Endothelial cell (in vitro differentiated cells): ENCODE results near the gene TMEM175. TPM values are rescaled to one million over a fixed set of nuclear protein-coding genes. Genes with fewer than 3 reads are reported as not detected.

Source experiments
- DNase-seq: peaks from one replicate; pipeline ENCODE4 v3.0.0; 2021; ENCODE audit warnings: low spot score
- H3K27ac Mint-ChIP-seq: one replicate; pipeline ENCODE4 v1.8.0; 2021; ENCODE audit warnings: mixed read lengths, inconsistent platforms; ENCODE audit not compliant: unreplicated experiment
- H3K27me3 Mint-ChIP-seq: one replicate; pipeline ENCODE4 v1.8.0; 2021; ENCODE audit warnings: mild to moderate bottlenecking, moderate library complexity, mixed read lengths, inconsistent platforms; ENCODE audit not compliant: unreplicated experiment
- H3K36me3 Mint-ChIP-seq: one replicate; pipeline ENCODE4 v1.8.0; 2021; ENCODE audit warnings: mild to moderate bottlenecking, low read depth, mixed read lengths, inconsistent platforms; ENCODE audit not compliant: unreplicated experiment
- H3K4me1 Mint-ChIP-seq: one replicate; pipeline ENCODE4 v1.8.0; 2021; ENCODE audit warnings: mild to moderate bottlenecking, mixed read lengths, inconsistent platforms; ENCODE audit not compliant: unreplicated experiment
- H3K4me3 Mint-ChIP-seq: one replicate; pipeline ENCODE4 v1.8.0; 2021; ENCODE audit warnings: mild to moderate bottlenecking, mixed read lengths, inconsistent platforms; ENCODE audit not compliant: unreplicated experiment
- H3K9me3 Mint-ChIP-seq: one replicate; pipeline ENCODE4 v1.8.0; 2021; ENCODE audit warnings: mixed read lengths, inconsistent platforms; ENCODE audit not compliant: unreplicated experiment
- total RNA-seq: library from RNA; stranded (reverse); fragmentation: NEBNext Ultra II Directional; extraction: Animal tissue kit (Norgen Biotek cat#: 25700); gene quantifications from one replicate; pipeline ENCODE4 v1.2.1, GENCODE V29; 2021; ENCODE audit not compliant: unreplicated experiment
- TF ChIP-seq, protein P1 (sequence below): fragments of 200-600 bp; sonication (generic); IDR thresholded peaks from one replicate; pipeline ENCODE4 v1.5.0; 2021; ENCODE audit warnings: antibody characterized with exemption; ENCODE audit not compliant: unreplicated experiment

TMEM175 gene
- total RNA-seq, 1 donor from 2014 or later = 31.4 TPM

DNA sequence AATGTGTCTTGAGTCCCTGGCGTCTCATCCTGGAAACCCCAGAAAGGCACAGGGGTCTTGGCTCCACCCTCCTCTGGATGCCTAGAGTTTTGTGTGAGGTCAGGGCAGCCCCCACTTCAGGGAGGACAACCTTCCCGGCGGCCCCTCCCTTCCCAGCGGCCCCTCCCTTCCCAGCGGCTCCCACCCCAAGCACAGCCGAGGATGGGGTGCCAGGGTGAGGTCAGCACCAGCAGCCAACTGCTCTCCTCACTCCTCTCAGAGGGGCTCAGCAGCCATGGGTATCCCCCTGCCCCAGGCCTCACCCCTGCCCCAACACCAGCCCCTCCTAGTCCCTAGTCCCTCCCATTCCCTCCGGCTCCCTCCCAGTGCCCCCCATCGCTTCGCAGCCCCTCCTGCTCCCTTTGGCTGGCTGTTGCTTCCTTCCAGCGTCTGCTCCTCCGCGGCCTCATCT, 23.7 kb downstream of the TMEM175 start:
- no peaks in the 10 kb centered on the region for H3K4me1 Mint-ChIP-seq
- H3K4me3 Mint-ChIP-seq = no peak overlapping the region
- H3K36me3 Mint-ChIP-seq = peaks cover 26% of the 10 kb centered on the region
- peaks cover 15% of the 10 kb centered on the region for H3K27me3 Mint-ChIP-seq
- no peak overlapping the region for H3K27ac Mint-ChIP-seq
- no peaks in the 10 kb centered on the region for H3K9me3 Mint-ChIP-seq
- DNase-seq = no peak
- TF ChIP-seq, protein P1, sequence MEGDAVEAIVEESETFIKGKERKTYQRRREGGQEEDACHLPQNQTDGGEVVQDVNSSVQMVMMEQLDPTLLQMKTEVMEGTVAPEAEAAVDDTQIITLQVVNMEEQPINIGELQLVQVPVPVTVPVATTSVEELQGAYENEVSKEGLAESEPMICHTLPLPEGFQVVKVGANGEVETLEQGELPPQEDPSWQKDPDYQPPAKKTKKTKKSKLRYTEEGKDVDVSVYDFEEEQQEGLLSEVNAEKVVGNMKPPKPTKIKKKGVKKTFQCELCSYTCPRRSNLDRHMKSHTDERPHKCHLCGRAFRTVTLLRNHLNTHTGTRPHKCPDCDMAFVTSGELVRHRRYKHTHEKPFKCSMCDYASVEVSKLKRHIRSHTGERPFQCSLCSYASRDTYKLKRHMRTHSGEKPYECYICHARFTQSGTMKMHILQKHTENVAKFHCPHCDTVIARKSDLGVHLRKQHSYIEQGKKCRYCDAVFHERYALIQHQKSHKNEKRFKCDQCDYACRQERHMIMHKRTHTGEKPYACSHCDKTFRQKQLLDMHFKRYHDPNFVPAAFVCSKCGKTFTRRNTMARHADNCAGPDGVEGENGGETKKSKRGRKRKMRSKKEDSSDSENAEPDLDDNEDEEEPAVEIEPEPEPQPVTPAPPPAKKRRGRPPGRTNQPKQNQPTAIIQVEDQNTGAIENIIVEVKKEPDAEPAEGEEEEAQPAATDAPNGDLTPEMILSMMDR = no peak

DNA sequence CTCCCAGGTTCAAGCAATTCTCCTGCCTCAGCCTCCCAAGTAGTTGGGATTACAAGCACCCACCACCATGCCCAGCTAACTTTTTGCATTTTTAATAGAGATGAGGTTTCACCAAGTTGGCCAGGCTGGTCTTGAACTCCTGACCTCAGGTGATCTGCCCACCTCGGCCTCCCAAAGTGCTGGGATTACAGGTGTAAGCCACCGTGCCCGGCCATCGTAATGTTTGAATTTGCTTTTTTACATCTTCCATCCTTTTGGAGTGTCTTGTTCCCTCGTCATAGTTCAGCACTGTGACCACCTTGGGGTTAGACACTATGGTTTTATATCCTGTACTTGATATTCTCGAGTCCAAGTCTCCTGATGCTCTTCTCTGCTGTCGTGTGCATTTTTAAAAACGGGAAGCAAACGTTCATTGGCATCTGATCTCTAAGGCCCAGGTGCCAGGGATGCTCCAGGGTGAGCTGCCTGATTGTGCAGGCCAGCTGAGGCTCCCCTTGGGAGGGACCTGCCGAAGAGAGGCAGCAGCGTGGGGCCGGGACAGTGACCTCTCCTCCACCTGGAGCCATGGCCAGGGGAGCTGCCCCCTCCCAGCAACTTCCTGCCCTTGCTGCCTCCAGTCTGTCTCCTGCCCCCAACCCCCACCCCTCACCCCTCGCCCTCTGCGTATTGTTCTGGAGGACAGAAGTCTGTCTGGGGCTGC, 24.4 kb downstream of the TMEM175 start:
- Mint-ChIP-seq H3K9me3 (no peaks in the 10 kb centered on the region), H3K4me3 (no peak overlapping the region), H3K27me3 (peaks cover 14% of the 10 kb centered on the region), H3K36me3 (peaks cover 24% of the 10 kb centered on the region), H3K4me1 (no peaks in the 10 kb centered on the region), H3K27ac (no peak overlapping the region)
- TF ChIP-seq, protein P1 = no peak
- no peak for DNase-seq

DNA sequence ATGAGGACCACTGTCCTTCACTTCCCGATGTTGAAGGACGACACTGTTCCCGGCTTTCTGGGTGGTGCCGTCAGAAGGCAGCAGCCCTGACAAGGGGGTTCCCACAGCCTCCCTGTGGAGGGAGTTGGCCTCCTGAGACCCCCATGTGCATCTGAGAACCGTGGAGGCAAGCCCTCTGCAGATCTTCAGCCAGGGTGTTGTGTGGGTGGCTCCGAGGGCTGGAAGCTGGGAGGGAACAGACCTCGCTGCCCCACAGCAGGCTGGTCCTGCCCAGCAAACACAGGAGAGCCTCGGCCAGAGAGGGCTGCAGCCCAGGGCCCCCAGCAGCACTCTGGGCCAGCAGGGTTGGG, 24.9 kb downstream of the TMEM175 start:
- Mint-ChIP-seq H3K27me3 (peaks cover 15% of the 10 kb centered on the region), H3K9me3 (no peaks in the 10 kb centered on the region), H3K27ac (no peak overlapping the region), H3K4me1 (no peaks in the 10 kb centered on the region), H3K4me3 (no peak overlapping the region), H3K36me3 (peaks cover 23% of the 10 kb centered on the region)
- TF ChIP-seq, protein P1 = no peak
- no peak for DNase-seq

DNA sequence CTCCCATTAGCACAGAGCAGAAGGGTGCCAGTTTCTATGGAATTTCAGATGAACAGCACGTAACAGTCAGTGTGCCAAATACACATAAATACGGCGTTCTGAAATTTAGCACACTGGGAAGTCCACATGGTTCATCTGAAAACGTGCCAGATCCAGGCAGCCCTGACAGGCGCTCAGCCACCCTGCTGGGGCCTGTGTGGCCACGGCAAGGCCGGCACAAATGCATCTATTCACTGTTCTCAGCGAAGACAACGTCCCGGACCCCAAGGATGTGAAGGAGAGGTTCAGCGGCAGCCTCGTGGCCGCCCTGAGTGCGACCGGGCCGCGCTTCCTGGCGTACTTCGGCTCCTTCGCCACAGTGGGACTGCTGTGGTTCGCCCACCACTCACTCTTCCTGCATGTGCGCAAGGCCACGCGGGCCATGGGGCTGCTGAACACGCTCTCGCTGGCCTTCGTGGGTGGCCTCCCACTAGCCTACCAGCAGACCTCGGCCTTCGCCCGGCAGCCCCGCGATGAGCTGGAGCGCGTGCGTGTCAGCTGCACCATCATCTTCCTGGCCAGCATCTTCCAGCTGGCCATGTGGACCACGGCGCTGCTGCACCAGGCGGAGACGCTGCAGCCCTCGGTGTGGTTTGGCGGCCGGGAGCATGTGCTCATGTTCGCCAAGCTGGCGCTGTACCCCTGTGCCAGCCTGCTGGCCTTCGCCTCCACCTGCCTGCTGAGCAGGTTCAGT, 25.5 kb downstream of the TMEM175 start:
- H3K9me3 Mint-ChIP-seq = no peaks in the 10 kb centered on the region
- peaks cover 18% of the 10 kb centered on the region for H3K36me3 Mint-ChIP-seq
- H3K27ac Mint-ChIP-seq = no peak overlapping the region
- no peak for DNase-seq
- peaks cover 15% of the 10 kb centered on the region for H3K27me3 Mint-ChIP-seq
- no peaks in the 10 kb centered on the region for H3K4me1 Mint-ChIP-seq
- no peak overlapping the region for H3K4me3 Mint-ChIP-seq
- TF ChIP-seq, protein P1 = no peak

DNA sequence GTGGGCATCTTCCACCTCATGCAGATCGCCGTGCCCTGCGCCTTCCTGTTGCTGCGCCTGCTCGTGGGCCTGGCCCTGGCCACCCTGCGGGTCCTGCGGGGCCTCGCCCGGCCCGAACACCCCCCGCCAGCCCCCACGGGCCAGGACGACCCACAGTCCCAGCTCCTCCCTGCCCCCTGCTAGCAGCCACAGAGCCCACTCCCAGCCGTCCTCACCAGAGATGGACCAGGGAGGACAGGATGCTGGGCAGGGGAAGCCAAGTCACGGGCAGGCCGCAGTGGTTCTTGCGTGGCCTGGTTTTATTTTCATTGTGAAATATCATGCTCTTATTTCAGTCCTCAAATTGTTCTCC, 26.0 kb downstream of the TMEM175 start:
- no peaks in the 10 kb centered on the region for H3K9me3 Mint-ChIP-seq
- no peak overlapping the region for H3K4me3 Mint-ChIP-seq
- H3K4me1 Mint-ChIP-seq = no peaks in the 10 kb centered on the region
- H3K27me3 Mint-ChIP-seq = peaks cover 15% of the 10 kb centered on the region
- no peak for DNase-seq
- TF ChIP-seq, protein P1 = no peak
- H3K27ac Mint-ChIP-seq = no peak overlapping the region
- H3K36me3 Mint-ChIP-seq = peaks cover 18% of the 10 kb centered on the region
